Thyroid gland (tissue), 4 donors: ENCODE measurements around the gene TICAM2.

ENCODE experiments used
- CTCF ChIP-seq, 6 experiments: fragments of 200-600 bp in 3 of 6; fragments of 450-650 bp in 3 of 6; sonication (generic) in 3 of 6; IDR thresholded peaks; one replicate each; pipeline ENCODE4 v1.5.1; 2016 to 2019; ENCODE audit warnings: antibody characterized with exemption in 6 of 6, mild to moderate bottlenecking in 2 of 6, inconsistent platforms in 1 of 6, moderate library complexity in 1 of 6
- POLR2A ChIP-seq, 2 donors: fragments of 450-650 bp; IDR thresholded peaks; one replicate each; pipeline ENCODE4 v1.6.1; 2017; ENCODE audit warnings: antibody characterized with exemption in 2 of 2, mild to moderate bottlenecking in 2 of 2, moderate library complexity in 1 of 2

- TF ChIP-seq CTCF (IDR thresholded peaks at IDR 0.05) (no peak), POLR2A (IDR thresholded peaks at IDR 0.05) (no peak)
Observed at GRCh38 chr5:115627295-115627865, 25.1 kb upstream of the TICAM2 start.
